ENCODE results near the gene LRRC36. TPM values are rescaled to one million over a fixed set of nuclear protein-coding genes. Genes with fewer than 3 reads are reported as not detected.

LRRC36 gene, protein sequence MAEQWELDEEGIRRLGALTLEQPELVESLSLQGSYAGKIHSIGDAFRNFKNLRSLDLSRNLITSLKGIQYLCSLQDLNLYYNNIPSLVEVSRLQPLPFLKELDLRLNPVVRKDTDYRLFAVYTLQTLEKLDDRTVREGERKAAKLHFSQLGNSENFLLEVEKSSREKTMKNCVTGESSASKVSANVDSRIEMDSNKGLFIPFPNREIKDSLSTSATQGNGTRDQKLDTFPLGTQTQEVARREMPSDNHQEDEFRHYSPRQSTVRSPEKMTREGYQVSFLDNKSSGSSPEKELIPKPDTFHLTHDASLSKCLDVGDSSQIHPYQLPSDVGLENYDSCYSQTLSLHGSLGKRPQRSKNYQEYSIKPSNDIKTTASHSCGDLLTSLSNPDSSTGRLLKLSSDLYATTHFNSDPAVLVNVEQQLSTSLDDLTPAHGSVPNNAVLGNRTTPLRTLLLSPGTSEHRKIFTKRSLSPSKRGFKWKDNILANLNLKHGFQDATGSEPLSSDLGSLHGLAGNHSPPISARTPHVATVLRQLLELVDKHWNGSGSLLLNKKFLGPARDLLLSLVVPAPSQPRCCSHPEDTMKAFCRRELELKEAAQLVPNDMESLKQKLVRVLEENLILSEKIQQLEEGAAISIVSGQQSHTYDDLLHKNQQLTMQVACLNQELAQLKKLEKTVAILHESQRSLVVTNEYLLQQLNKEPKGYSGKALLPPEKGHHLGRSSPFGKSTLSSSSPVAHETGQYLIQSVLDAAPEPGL
- 1.2 and 1.4 TPM in 2 replicates for total RNA-seq

- no peak for DNase-seq (ENCODE audit: extremely low read depth, low read depth, low spot score)
These were observed at the start of gene LRRC36, which contains the start of gene KCTD19 for GRCh38 chr16:67326472-67327309. Gene LRRC36 (plus strand): TSS chr16:67326815. CDS start chr16:67326863, 48 bp downstream. Gene KCTD19 (minus strand): TSS chr16:67326741. CDS start chr16:67326707, 34 bp downstream.

DNA sequence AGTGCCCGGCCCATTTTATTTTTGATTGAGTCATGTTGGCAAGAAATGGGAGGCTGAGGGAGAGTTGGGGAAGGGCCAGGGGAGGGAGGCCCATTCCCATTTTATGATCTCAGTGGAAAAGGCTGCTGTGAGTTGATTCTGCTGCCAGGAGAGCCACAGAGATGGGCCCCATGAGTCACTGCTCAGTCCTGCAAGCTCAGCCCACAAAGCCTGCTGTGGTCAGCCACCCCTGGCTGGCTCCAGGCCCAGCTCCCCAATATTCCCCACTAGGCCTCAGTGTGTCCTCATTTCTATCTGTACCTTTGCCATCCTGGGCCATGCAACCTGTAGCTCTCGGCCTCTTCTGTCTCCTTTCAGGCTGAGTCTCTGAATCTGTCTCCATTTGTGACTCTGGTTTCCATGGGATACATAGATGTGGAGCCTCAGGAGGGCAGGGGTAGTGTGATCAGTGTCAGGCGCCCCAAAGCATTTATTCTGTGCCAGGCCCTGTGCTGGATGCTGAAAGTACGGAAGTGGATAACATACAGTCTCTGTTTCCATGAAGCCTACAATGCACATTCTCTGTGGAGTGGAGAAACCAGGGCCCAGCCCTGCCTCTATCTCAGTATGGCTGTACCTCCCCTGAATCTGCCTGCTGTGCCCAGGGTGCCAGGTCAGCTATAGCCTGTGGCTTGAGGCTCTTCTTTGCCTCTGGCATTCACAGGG is 49.2 kb upstream of the LRRC36 start:
- peak; percentile 23 for DNase-seq (ENCODE audit: extremely low read depth, low read depth, low spot score)

DNA sequence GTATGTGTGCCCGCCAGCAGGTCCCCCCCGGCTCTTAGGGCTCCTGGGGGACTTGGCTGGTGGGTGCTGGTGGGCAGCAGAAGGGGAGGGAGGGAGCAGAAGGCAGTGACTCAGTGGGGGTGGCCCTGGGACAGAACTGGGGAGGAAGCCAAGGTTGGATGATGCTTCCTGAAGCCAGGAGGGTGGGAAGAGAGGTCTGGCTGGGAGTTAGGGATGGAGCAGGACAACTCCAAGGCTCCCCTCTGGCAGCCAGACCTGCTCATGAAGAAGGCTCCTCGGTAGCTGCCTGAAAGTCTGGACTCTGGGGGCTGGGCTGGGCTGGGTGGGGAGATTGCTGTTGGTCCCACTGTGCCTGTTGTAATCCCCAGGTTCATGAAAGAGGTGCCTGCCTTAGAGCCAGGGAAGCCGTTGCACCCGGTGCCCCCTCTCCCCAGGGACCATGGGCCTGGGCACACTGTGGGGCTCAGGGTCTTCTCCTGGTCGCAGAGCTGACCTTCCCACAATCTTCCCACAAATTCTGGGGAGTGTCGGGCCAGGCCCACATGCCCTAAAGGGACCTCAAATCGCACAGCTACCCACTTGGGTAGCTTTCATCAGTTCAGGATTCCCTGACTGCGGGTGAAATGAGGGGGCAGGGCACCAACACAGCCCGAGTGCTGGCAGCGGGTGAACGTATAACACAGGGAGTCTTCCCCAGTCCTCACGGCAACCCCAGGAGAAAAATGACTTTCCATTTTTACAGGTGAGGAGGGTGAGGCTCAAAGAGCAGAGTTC is 48.4 kb upstream of the LRRC36 start:
- DNase-seq (ENCODE audit: extremely low read depth, low read depth, low spot score), result no peak

DNA sequence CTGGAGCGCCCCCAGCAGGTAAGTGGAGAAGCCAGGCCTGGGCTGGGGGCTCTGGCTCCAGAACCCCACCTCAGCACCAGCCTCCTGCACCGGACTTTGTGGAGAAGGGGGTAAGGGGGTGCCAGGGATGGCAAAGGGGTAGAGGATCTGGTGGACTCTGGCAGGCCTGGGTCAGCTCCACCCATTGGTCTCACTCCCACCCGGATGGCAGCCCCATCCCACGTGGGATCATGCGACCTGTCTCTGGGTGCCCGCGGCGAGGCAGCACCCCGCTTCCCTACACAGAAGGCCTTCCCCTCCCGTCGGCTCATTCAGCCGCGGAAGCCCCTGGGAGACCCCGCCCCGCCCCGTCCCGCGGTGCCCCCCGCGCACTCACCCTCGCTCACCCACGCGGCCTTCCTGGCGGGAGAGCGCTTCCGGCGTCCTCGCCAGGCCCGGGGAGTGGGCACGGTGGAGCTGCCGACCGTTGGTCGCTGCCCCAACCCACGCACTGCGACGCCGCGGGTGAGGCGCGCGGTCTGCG is 47.8 kb upstream of the LRRC36 start:
- DNase-seq (ENCODE audit: extremely low read depth, low read depth, low spot score), result no peak

GRCh38 chr16:67279296-67280089 is 47.1 kb upstream of the LRRC36 start, which contains the start of gene PLEKHG4:
Gene PLEKHG4 (plus strand): TSS chr16:67279532. CDS start chr16:67280045, 513 bp downstream.
- no peak for DNase-seq (ENCODE audit: extremely low read depth, low read depth, low spot score)

GRCh38 chr16:67280090-67281015 is 46.3 kb upstream of the LRRC36 start:
- DNase-seq (ENCODE audit: extremely low read depth, low read depth, low spot score), result no peak

DNA sequence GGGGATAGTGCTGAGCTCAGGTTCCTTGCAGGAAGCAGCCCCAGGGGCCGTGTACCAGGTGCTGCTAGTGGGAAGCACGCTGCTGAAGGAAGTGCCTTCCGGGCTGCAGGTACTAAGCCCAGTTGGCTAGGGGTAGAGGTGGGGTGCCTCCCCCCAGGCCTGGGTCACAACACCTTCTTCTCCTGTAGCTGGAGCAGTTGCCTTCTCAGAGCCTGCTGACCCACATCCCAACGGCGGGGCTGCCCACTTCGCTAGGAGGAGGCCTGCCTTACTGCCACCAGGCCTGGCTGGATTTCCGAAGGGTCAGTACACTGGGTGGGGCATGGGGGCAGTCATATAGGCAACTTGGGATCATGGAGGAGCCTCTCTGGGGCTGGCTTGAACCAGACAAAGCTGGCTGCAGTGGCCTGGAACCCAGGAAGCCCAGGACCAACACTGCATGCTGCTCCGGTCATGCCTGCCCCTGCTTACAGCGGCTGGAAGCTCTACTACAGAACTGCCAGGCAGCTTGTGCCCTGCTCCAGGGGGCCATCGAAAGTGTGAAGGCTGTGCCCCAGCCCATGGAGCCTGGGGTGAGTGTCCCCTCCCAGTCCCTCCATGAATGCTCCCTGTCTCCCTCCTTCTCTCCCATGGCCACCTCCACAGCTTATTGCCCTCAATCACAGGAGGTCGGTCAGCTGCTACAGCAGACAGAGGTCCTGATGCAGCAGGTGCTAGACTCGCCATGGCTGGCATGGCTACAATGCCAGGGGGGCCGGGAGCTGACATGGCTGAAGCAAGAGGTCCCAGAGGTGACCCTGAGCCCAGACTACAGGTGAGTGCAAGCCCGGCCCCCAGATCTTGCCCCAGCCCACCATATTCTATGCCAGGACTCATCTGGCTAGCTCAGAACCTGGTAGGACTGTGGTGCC is 44.8 kb upstream of the LRRC36 start:
- no peak for DNase-seq (ENCODE audit: extremely low read depth, low read depth, low spot score)

DNA sequence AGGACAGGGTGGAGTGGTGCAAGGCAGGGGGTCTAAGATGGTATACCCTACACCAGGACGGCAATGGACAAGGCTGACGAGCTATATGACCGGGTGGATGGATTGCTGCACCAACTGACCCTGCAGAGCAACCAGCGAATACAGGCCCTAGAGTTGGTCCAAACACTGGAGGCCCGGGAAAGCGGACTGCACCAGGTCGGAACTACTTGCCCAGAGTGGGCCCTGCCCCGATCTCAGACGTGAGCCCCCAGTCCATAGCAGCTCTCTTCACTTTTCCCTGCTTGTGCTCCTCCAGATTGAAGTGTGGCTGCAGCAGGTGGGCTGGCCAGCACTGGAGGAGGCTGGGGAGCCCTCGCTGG is 44.2 kb upstream of the LRRC36 start:
- no peak for DNase-seq (ENCODE audit: extremely low read depth, low read depth, low spot score)

GRCh38 chr16:67283039-67283825 is 43.4 kb upstream of the LRRC36 start:
- DNase-seq (ENCODE audit: extremely low read depth, low read depth, low spot score), result no peak

DNA sequence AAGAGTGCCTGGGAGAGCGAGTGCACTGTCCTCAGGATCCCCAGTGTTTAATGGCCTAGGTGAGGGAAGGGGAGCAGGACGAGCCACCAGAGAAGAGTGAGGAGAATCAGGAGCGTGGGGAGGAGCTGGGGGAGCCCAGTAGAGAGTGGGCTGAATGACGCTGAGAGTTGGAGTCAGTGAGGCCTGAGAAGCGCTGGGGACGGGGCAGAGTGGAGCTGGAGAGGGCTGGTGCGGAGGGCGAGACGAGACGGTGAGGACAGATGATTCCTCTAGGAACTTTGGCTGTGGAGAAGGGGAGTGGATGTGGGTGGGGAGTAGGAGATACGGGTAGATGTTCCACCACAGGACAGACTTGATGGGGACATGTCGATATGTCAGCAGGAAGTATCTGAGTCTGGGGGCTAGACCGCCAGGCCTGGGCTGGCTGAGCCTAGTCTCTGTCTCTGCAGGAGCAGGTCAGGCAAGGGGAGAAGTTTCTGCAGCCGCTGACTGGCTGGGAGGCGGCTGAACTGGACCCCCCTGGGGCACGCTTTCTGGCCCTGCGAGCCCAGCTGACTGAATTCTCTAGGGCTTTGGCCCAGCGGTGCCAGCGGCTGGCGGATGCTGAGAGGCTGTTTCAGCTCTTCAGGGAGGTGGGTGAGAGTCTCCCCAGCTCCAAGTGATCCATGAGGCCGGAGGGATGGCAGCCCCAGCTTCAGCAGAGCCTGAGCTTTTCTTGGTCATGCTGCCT is 42.6 kb upstream of the LRRC36 start:
- DNase-seq (ENCODE audit: extremely low read depth, low read depth, low spot score), result no peak

DNA sequence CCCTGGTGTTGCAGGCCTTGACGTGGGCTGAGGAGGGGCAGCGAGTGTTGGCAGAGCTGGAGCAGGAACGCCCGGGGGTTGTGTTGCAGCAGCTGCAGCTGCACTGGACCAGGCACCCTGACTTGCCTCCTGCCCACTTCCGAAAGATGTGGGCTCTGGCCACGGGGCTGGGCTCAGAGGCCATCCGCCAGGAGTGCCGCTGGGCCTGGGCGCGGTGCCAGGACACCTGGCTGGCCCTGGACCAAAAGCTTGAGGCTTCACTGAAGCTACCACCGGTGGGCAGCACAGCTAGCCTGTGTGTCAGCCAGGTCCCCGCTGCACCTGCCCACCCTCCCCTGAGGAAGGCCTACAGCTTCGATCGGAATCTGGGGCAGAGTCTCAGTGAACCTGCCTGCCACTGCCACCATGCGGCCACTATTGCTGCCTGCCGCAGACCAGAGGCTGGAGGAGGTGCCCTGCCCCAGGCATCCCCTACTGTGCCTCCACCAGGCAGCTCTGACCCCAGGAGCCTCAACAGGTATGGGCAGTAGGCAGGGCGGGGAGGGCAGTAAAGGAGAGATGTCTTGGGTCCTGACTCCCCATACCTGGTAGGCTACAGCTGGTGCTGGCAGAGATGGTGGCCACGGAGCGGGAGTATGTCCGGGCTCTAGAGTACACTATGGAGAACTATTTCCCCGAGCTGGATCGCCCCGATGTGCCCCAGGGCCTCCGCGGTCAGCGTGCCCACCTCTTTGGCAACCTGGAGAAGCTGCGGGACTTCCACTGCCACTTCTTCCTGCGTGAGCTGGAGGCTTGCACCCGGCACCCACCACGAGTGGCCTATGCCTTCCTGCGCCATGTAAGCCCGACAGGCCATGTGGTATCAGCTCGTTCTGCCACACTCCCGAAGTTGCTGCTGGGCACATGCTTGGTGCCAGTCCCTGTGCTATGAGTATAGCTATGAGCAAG is 41.6 kb upstream of the LRRC36 start:
- DNase-seq (ENCODE audit: extremely low read depth, low read depth, low spot score), result no peak

DNA sequence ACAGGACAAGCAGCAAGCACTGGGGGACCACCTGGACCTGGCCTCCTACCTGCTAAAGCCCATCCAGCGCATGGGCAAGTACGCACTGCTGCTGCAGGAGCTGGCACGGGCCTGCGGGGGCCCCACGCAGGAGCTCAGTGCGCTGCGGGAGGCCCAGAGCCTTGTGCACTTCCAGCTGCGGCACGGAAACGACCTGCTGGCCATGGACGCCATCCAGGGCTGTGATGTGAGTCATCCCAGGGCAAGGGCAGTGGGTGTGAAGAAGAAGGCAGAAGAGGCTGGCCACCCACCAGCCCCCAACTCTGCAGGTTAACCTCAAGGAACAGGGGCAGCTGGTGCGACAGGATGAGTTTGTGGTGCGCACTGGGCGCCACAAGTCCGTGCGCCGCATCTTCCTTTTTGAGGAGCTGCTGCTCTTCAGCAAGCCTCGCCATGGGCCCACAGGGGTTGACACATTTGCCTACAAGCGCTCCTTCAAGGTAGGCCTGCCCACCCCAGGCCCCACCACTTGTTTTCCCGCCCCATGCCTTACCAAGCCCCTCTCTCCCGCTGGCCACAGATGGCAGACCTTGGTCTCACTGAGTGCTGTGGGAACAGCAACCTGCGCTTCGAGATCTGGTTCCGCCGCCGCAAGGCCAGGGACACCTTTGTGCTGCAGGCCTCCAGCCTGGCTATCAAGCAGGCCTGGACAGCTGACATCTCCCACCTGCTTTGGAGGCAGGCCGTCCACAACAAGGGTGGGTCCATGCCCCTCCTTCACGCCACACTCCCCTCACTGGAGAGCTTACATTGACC is 40.0 kb upstream of the LRRC36 start:
- no peak for DNase-seq (ENCODE audit: extremely low read depth, low read depth, low spot score)

- no peak for DNase-seq (ENCODE audit: extremely low read depth, low read depth, low spot score)
These were observed 38.7 kb upstream of the LRRC36 start for GRCh38 chr16:67287960-67288359.

All from glomerular endothelial cell (primary cell).